HFF-Myc (cell line): ENCODE results near the gene PCK2.

Experiments
- DNase-seq: peaks from one replicate; pipeline ENCODE4 v3.0.0-alpha.2; 2011; ENCODE audit warnings: low read depth; ENCODE audit errors: extremely low read depth
- H3K4me3 ChIP-seq: replicated peaks from 2 replicates; pipeline ENCODE4 v1.5.1; 2011; ENCODE audit warnings: low read depth, mild to moderate bottlenecking, control low read depth, low read length
- TF ChIP-seq, protein P1 (sequence below): IDR thresholded peaks from 2 replicates; pipeline ENCODE4 v1.5.1; 2012; ENCODE audit warnings: mild to moderate bottlenecking, low read depth, low read length, control low read depth; ENCODE audit errors: missing control alignments

The PCK2 gene

GRCh38 chr14:24057867-24058259, 36.2 kb upstream of the PCK2 start:
- TF ChIP-seq, protein P1, sequence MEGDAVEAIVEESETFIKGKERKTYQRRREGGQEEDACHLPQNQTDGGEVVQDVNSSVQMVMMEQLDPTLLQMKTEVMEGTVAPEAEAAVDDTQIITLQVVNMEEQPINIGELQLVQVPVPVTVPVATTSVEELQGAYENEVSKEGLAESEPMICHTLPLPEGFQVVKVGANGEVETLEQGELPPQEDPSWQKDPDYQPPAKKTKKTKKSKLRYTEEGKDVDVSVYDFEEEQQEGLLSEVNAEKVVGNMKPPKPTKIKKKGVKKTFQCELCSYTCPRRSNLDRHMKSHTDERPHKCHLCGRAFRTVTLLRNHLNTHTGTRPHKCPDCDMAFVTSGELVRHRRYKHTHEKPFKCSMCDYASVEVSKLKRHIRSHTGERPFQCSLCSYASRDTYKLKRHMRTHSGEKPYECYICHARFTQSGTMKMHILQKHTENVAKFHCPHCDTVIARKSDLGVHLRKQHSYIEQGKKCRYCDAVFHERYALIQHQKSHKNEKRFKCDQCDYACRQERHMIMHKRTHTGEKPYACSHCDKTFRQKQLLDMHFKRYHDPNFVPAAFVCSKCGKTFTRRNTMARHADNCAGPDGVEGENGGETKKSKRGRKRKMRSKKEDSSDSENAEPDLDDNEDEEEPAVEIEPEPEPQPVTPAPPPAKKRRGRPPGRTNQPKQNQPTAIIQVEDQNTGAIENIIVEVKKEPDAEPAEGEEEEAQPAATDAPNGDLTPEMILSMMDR, result no peak
- H3K4me3 ChIP-seq, result no peak overlapping the region
- no peak for DNase-seq

GRCh38 chr14:24058260-24058950, 35.7 kb upstream of the PCK2 start:
- DNase-seq, result peak; percentile 43
- TF ChIP-seq, protein P1, result peak; percentile 79
- no peak overlapping the region for H3K4me3 ChIP-seq

DNA sequence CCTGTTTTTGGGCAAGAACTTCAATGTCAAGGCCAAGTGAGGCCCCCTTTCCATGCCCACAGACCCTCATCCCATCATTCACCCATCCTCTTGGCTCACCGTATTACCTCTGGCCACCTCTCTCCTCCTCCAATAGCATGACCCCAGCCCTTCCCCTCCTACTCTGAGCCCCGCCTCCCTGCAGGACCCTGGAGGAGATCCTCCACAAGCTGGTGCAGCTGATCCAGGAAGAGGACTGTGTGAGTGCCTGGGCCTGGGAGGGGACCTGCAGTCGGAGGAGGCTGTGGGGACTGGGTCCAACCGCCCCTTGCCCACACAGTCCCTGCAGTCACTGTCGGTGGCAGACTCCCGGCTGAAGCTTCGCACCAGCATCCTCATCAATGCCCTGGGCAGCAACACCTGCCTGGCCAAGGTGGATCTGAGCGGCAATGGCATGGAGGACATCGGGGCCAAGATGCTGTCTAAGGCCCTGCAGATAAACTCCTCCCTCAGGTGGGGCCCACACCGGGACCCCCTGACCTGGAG, 35.1 kb upstream of the PCK2 start:
- TF ChIP-seq, protein P1, result no peak
- no peak for DNase-seq
- no peak overlapping the region for H3K4me3 ChIP-seq

DNA sequence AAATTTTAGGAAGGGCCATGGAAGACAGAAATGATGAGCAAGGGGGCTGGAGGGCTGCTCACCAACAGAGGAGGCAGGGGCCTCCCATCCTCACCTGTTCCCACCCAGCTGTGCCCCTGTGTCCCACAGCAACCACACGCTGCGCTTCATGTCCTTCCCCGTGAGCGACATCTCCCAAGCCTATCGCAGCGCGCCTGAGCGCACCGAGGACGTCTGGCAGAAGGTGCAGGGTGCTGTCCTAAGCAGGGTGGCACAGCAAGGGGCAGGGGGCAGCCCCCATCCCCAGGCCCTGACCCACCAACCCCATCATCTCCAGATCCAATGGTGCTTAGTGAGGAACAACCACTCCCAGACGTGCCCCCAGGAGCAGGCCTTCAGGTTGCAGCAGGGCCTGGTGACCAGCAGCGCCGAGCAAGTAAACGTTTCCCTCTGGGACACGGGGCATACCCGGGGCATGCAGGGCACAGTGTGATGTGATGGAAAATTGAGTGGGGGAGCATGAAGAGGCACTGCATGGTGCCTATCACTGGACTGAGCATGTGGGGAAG, 34.2 kb upstream of the PCK2 start:
- H3K4me3 ChIP-seq, result no peak overlapping the region
- TF ChIP-seq, protein P1, result no peak
- no peak for DNase-seq

- H3K4me3 ChIP-seq, result no peak overlapping the region
- TF ChIP-seq, protein P1, result no peak
- DNase-seq, result no peak
Measured at GRCh38 chr14:24060443-24060842, 33.7 kb upstream of the PCK2 start.

GRCh38 chr14:24060984-24061913, 32.9 kb upstream of the PCK2 start:
- no peak overlapping the region for H3K4me3 ChIP-seq
- TF ChIP-seq, protein P1, result no peak
- DNase-seq, result no peak
